HEK293 (cell line): ENCODE results near the gene UPB1.

Experiments
- CTCF ChIA-PET: fragments of 350-600 bp; formaldehyde crosslinking; extraction: SDS; loops from one replicate; lab custom pipeline; 2021; ENCODE audit warnings: antibody characterized with exemption; lab: Yijun Ruan, JAX
- POLR2A ChIA-PET: fragments of 300-600 bp; formaldehyde crosslinking; extraction: SDS; loops from one replicate; lab custom pipeline; 2020; ENCODE audit warnings: antibody characterized with exemption, inconsistent platforms; lab: Yijun Ruan, JAX
- H3K27ac ChIP-seq: fragments of 200-500 bp; sonication (Bioruptor generic); 2 replicates; pipeline ENCODE4 v1.5.1; 2014; ENCODE audit warnings: low read depth, low read length, control low read depth, inconsistent platforms; ENCODE audit errors: extremely low read depth
- H3K36me3 ChIP-seq, 2 experiments: fragments of 200-500 bp in 1 of 2; sonication (Bioruptor generic) in 1 of 2; 1 replicate in 1 of 2; 2 replicates in 1 of 2; pipeline ENCODE4 v1.5.1; 2014 to 2017; ENCODE audit warnings: inconsistent platforms in 2 of 2, low read length in 2 of 2; ENCODE audit not compliant: control insufficient read depth in 2 of 2, insufficient read depth in 1 of 2
- H3K4me1 ChIP-seq: fragments of 200-500 bp; sonication (Bioruptor generic); 2 replicates; pipeline ENCODE4 v1.5.1; 2014; ENCODE audit warnings: mild to moderate bottlenecking, low read length, inconsistent platforms; ENCODE audit not compliant: control insufficient read depth, insufficient read depth
- H3K4me3 ChIP-seq: 2 replicates; pipeline ENCODE4 v1.5.1; 2011; ENCODE audit warnings: low read depth, mild to moderate bottlenecking, control low read depth, low read length, moderate library complexity
- H3K9me3 ChIP-seq: fragments of 200-500 bp; sonication (Bioruptor generic); 2 replicates; pipeline ENCODE4 v1.5.1; 2014; ENCODE audit warnings: low read depth, low read length, inconsistent platforms; ENCODE audit not compliant: control insufficient read depth, insufficient read depth
- SCRT1 ChIP-seq: fragments of 450-650 bp; formaldehyde crosslinking; IDR thresholded peaks from 2 replicates; pipeline ENCODE4 v1.5.1; 2016; ENCODE audit warnings: missing biosample characterization, missing genetic modification characterization, borderline replicate concordance
- ZBTB44 ChIP-seq: fragments of 450-650 bp; IDR thresholded peaks from 2 replicates; pipeline ENCODE4 v1.5.1; 2018; ENCODE audit warnings: missing biosample characterization, mild to moderate bottlenecking, missing genetic modification characterization
- ZNF169 ChIP-seq: fragments of 450-650 bp; formaldehyde crosslinking; IDR thresholded peaks from 2 replicates; pipeline ENCODE4 v1.5.1; 2016; ENCODE audit warnings: missing biosample characterization, missing genetic modification characterization
- ZNF184 ChIP-seq: fragments of 450-650 bp; IDR thresholded peaks from 2 replicates; pipeline ENCODE4 v1.5.1; 2018; ENCODE audit warnings: missing biosample characterization, mild to moderate bottlenecking, missing genetic modification characterization
- ZNF221 ChIP-seq: fragments of 450-650 bp; formaldehyde crosslinking; IDR thresholded peaks from 2 replicates; pipeline ENCODE4 v1.5.1; 2017; ENCODE audit warnings: missing biosample characterization, missing genetic modification characterization, borderline replicate concordance
- ZNF280C ChIP-seq: fragments of 450-650 bp; formaldehyde crosslinking; IDR thresholded peaks from 2 replicates; pipeline ENCODE4 v1.5.1; 2016; ENCODE audit warnings: missing biosample characterization, missing genetic modification characterization
- ZNF423 ChIP-seq: fragments of 450-650 bp; formaldehyde crosslinking; IDR thresholded peaks from 2 replicates; pipeline ENCODE4 v1.5.1; 2016; ENCODE audit warnings: missing biosample characterization, missing genetic modification characterization
- ZNF449 ChIP-seq: fragments of 450-650 bp; formaldehyde crosslinking; IDR thresholded peaks from 2 replicates; pipeline ENCODE4 v1.5.1; 2017; ENCODE audit warnings: missing biosample characterization, mild to moderate bottlenecking, missing genetic modification characterization, moderate library complexity
- ZNF48 ChIP-seq: fragments of 450-650 bp; formaldehyde crosslinking; IDR thresholded peaks from 2 replicates; pipeline ENCODE4 v1.5.1; 2016; ENCODE audit warnings: missing biosample characterization, missing genetic modification characterization
- ZNF623 ChIP-seq: fragments of 450-650 bp; formaldehyde crosslinking; IDR thresholded peaks from 2 replicates; pipeline ENCODE4 v1.5.1; 2016; ENCODE audit warnings: missing biosample characterization, missing genetic modification characterization
- ZNF654 ChIP-seq: fragments of 450-650 bp; formaldehyde crosslinking; IDR thresholded peaks from 2 replicates; pipeline ENCODE4 v1.5.1; 2016; ENCODE audit warnings: low read depth, missing biosample characterization, missing genetic modification characterization
- ZSCAN16 ChIP-seq: fragments of 450-650 bp; formaldehyde crosslinking; IDR thresholded peaks from 2 replicates; pipeline ENCODE4 v1.5.1; 2016; ENCODE audit warnings: missing biosample characterization, missing genetic modification characterization
- ZSCAN18 ChIP-seq: fragments of 450-650 bp; formaldehyde crosslinking; IDR thresholded peaks from 2 replicates; pipeline ENCODE4 v1.5.1; 2016; ENCODE audit warnings: missing biosample characterization, missing genetic modification characterization

UPB1 gene

GRCh38 chr22:24499706-24500276 lies 4.7 kb downstream of the UPB1 start (continued):
- TF ChIP-seq ZNF221 (tag by site-specific recombination), result no peak

- no peak overlapping the region for H3K4me3 ChIP-seq
- ChIA-PET CTCF (interaction anchor here (0.6 to 6.7 kb wide), 5 partner anchors 12 to 403 kb away, joined by 3 to 99 read pairs (median 4); no protein-coding TSS in a partner anchor), POLR2A (no interaction called here)
- H3K9me3 ChIP-seq, result no peaks in the 10 kb centered on the region
- no peak overlapping the region for H3K27ac ChIP-seq
- no peaks in the 10 kb centered on the region for H3K36me3 ChIP-seq
- TF ChIP-seq ZNF423 (tag by site-specific recombination) (no peak), ZNF280C (no peak), ZNF623 (tag by site-specific recombination) (no peak)
- no peaks in the 10 kb centered on the region for H3K4me1 ChIP-seq
These were observed 5.2 kb downstream of the UPB1 start for GRCh38 chr22:24500277-24500820.

- Histone ChIP-seq H3K4me3 (no peak overlapping the region), H3K9me3 (no peaks in the 10 kb centered on the region), H3K4me1 (peaks cover under 1% of the 10 kb centered on the region; the same call in 1 of the 2 replicates), H3K36me3 (no peaks in the 10 kb centered on the region), H3K27ac (no peak overlapping the region)
- CTCF ChIA-PET, result interaction anchor here (0.8 to 6.7 kb wide), 10 partner anchors 8 to 976 kb away, joined by 3 to 99 read pairs (median 8); no protein-coding TSS in a partner anchor
- TF ChIP-seq ZNF48 (tag by site-specific recombination) (no peak), ZNF449 (no peak), ZNF184 (no peak), ZBTB44 (tag by site-specific recombination) (no peak), ZNF169 (no peak), ZNF654 (no peak), ZSCAN18 (tag by site-specific recombination) (no peak), ZSCAN16 (no peak), SCRT1 (no peak)
- POLR2A ChIA-PET, result no interaction called here
These were observed 6.3 kb downstream of the UPB1 start for GRCh38 chr22:24501301-24502005.
